Prostate gland (tissue), 2 donors: Measurements from ENCODE around the gene SOX8. TPM values are rescaled to one million over a fixed set of nuclear protein-coding genes. Genes with fewer than 3 reads are reported as not detected.

Experiments
- DNase-seq: peaks from one replicate; pipeline ENCODE4 v3.0.0-alpha.2; 2019; ENCODE audit warnings: low spot score
- H3K27ac ChIP-seq, 2 donors: fragments of 200-600 bp; sonication (generic); 2 replicates each; pipeline ENCODE4 v1.5.1; 2017 to 2019
- H3K27me3 ChIP-seq: fragments of 200-600 bp; sonication (generic); replicated peaks from 2 replicates; pipeline ENCODE4 v1.5.1; 2019; ENCODE audit not compliant: insufficient read depth
- H3K36me3 ChIP-seq, 2 donors: fragments of 200-600 bp; sonication (generic); 1 replicate in 1 of 2; 2 replicates in 1 of 2; pipeline versions ENCODE4 v1.5.1 to v1.8.1; 2017 to 2019
- H3K4me1 ChIP-seq: fragments of 200-600 bp; sonication (generic); replicated peaks from 2 replicates; pipeline ENCODE4 v1.5.1; 2019
- H3K4me3 ChIP-seq, 2 donors: fragments of 200-600 bp; sonication (generic); 2 replicates each; pipeline ENCODE4 v1.5.1; 2017 to 2019
- H3K9me3 ChIP-seq: fragments of 200-600 bp; sonication (generic); 2 replicates; pipeline ENCODE4 v1.5.1; 2017
- POLR2A ChIP-seq: fragments of 450-650 bp; IDR thresholded peaks from one replicate; pipeline ENCODE4 v1.6.1; 2016; ENCODE audit warnings: antibody characterized with exemption, mild to moderate bottlenecking
- POLR2AphosphoS5 ChIP-seq: sonication (generic); formaldehyde crosslinking; IDR thresholded peaks from one replicate; pipeline ENCODE4 v1.6.1; 2017; ENCODE audit warnings: antibody characterized with exemption
- WGBS: methylation state at CpG from one replicate; pipeline ENCODE4 v1.1.5; 2018; 5-methylcytosine and 5-hydroxymethylcytosine counted together
- intact Hi-C: fragments of 100-400 bp; cut with DNase I; formaldehyde crosslinking; loops from one replicate; pipeline ENCODE4 v1.14.2; 2022
- total RNA-seq, 2 donors: library from RNA; depleted of rRNA; stranded (reverse); fragments of >200 nt; gene quantifications; one replicate each; pipeline ENCODE4 v1.1.0, GENCODE V29; 2016
- TF ChIP-seq, protein P1 (sequence below), 4 experiments: fragments of 200-600 bp in 2 of 4; fragments of 450-650 bp in 2 of 4; sonication (generic) in 2 of 4; IDR thresholded peaks; 1 replicate in 3 of 4; 2 replicates in 1 of 4; pipeline ENCODE4 v1.5.1; 2016 to 2019; ENCODE audit warnings: antibody characterized with exemption in 4 of 4, mild to moderate bottlenecking in 2 of 4, moderate library complexity in 2 of 4

Gene SOX8
- total RNA-seq, 2 donors from 2014 or later, result 0.59 to 11.9 TPM

DNA sequence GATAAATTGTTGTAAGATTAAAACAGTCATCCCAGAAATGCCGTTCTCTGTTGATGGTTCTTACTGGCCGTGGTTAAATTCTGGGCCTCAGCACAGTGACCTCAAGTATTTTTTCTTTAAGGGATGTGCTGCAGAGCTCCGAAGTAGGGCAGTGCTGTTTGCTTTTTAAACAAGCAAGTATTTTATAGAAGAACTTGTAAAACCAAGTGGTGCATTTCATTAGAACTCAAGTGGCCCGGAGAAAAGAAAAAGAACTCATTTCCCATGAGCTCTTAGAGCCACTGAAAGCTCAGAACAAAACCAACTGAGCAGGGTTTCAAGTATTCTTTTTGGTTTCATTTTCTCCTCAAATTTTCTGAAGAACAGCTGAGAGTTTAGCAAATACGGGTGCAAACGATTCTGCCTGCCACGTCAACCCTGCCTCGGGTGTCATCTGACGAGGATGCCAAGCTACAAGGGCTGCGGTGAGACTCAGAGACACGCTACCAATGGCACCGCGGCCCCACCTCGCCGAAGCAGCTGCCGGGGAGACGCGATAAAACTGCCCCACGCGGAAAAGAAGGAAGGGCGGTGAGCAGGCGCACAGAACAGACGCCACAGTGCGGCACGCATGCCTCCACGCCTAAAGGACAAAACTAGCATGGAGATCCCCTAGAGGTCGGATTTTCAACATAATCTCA, 17.1 kb upstream of the SOX8 start:
- intact Hi-C loops, result no loop called here
- Histone ChIP-seq H3K9me3 (no peaks in the 10 kb centered on the region), H3K4me3 (peak overlapping the region; percentile 20 to 37), H3K36me3 (no peaks in the 10 kb centered on the region), H3K27ac (peak overlapping the region; percentile 79 to 83), H3K27me3 (no peaks in the 10 kb centered on the region), H3K4me1 (peaks cover 19% of the 10 kb centered on the region)
- peak; percentile 58 for DNase-seq
- 19% methylated on average over 27 of the region's 27 CpGs for WGBS
- TF ChIP-seq POLR2A (peak; percentile 56), POLR2AphosphoS5 (peak; percentile 55)
- TF ChIP-seq, protein P1, sequence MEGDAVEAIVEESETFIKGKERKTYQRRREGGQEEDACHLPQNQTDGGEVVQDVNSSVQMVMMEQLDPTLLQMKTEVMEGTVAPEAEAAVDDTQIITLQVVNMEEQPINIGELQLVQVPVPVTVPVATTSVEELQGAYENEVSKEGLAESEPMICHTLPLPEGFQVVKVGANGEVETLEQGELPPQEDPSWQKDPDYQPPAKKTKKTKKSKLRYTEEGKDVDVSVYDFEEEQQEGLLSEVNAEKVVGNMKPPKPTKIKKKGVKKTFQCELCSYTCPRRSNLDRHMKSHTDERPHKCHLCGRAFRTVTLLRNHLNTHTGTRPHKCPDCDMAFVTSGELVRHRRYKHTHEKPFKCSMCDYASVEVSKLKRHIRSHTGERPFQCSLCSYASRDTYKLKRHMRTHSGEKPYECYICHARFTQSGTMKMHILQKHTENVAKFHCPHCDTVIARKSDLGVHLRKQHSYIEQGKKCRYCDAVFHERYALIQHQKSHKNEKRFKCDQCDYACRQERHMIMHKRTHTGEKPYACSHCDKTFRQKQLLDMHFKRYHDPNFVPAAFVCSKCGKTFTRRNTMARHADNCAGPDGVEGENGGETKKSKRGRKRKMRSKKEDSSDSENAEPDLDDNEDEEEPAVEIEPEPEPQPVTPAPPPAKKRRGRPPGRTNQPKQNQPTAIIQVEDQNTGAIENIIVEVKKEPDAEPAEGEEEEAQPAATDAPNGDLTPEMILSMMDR (IDR thresholded peaks at IDR 0.05), result peak in 2 of 4 experiments; percentile 5 to 22

GRCh38 chr16:965036-965395, 16.6 kb upstream of the SOX8 start:
- WGBS, result 37% methylated on average over 13 of the region's 13 CpGs
- no peak for DNase-seq
- peak overlapping the region; percentile 20 to 37 for H3K4me3 ChIP-seq

GRCh38 chr16:965487-965886, 16.1 kb upstream of the SOX8 start:
- TF ChIP-seq POLR2AphosphoS5 (no peak), POLR2A (no peak)
- TF ChIP-seq, protein P1 (IDR thresholded peaks at IDR 0.05), result no peak
- intact Hi-C loops, result no loop called here
- no peak overlapping the region for H3K4me3 ChIP-seq
- H3K4me1 ChIP-seq, result peaks cover 27% of the 10 kb centered on the region
- no peaks in the 10 kb centered on the region for H3K36me3 ChIP-seq
- 97% methylated on average over 4 of the region's 4 CpGs for WGBS
- H3K27ac ChIP-seq, result peak overlapping the region; percentile 79 to 83
- no peaks in the 10 kb centered on the region for H3K27me3 ChIP-seq
- DNase-seq, result no peak
- no peaks in the 10 kb centered on the region for H3K9me3 ChIP-seq

More at GRCh38 chr16:965036-965395, 16.6 kb upstream of the SOX8 start:
- no peaks in the 10 kb centered on the region for H3K36me3 ChIP-seq
- H3K4me1 ChIP-seq, result peaks cover 24% of the 10 kb centered on the region
- H3K27ac ChIP-seq, result peak overlapping the region; percentile 79 to 83
- no peaks in the 10 kb centered on the region for H3K27me3 ChIP-seq
- H3K9me3 ChIP-seq, result no peaks in the 10 kb centered on the region
- TF ChIP-seq POLR2AphosphoS5, result no peak
- TF ChIP-seq, protein P1 (IDR thresholded peaks at IDR 0.05), result no peak
- intact Hi-C loops, result no loop called here

- WGBS, result 96% methylated on average over 18 of the region's 18 CpGs
- intact Hi-C loops, result no loop called here
Observed at GRCh38 chr16:966035-966434, 15.5 kb upstream of the SOX8 start.

More at GRCh38 chr16:966035-966434, 15.5 kb upstream of the SOX8 start:
- TF ChIP-seq POLR2AphosphoS5 (no peak), POLR2A (no peak)
- TF ChIP-seq, protein P1 (IDR thresholded peaks at IDR 0.05), result no peak
- Histone ChIP-seq H3K36me3 (no peaks in the 10 kb centered on the region), H3K4me3 (no peak overlapping the region), H3K9me3 (no peaks in the 10 kb centered on the region), H3K27me3 (no peaks in the 10 kb centered on the region), H3K27ac (no peak overlapping the region), H3K4me1 (peaks cover 27% of the 10 kb centered on the region)
- DNase-seq, result no peak
